Measurements from ENCODE around the gene SNX21.

Gene SNX21

DNA sequence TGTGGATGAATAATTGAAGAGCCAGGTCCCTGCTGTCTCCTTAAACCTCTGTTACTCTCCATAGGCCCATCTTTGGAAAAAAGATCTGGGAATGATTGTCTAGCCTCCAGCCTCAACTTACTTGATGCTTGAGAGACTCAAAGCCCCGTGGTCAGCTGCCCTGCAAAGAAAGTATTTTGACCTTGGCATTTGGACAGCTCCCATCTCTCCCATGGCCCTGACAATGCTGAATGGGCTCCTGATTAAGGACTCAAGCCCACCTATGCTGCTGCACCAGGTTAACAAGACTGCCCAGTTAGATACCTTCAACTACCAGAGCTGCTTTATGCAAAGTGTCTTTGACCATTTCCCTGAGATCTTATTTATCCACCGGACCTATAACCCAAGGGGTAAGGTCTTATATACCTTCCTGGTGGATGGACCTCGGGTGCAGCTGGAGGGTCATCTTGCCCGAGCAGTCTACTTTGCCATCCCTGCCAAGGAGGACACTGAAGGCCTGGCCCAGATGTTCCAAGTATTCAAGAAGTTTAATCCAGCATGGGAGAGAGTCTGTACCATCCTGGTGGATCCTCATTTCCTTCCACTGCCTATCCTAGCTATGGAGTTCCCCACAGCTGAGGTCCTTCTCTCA, 49.0 kb downstream of the SNX21 start:
- DNase-seq (ENCODE audit: low spot score): no peak

DNA sequence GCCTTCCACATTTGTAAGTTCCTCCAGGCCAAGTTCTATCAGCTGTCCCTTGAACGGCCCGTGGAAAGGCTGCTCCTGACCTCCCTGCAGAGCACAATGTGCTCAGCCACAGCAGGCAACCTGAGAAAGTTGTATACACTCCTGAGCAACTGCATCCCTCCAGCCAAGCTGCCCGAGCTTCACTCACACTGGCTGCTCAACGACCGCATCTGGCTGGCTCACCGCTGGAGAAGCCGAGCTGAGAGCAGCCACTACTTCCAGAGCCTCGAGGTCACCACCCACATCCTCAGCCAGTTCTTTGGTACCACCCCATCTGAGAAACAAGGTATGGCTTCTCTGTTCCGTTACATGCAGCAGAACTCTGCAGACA, 49.5 kb downstream of the SNX21 start:
- DNase-seq (ENCODE audit: low spot score): no peak

DNA sequence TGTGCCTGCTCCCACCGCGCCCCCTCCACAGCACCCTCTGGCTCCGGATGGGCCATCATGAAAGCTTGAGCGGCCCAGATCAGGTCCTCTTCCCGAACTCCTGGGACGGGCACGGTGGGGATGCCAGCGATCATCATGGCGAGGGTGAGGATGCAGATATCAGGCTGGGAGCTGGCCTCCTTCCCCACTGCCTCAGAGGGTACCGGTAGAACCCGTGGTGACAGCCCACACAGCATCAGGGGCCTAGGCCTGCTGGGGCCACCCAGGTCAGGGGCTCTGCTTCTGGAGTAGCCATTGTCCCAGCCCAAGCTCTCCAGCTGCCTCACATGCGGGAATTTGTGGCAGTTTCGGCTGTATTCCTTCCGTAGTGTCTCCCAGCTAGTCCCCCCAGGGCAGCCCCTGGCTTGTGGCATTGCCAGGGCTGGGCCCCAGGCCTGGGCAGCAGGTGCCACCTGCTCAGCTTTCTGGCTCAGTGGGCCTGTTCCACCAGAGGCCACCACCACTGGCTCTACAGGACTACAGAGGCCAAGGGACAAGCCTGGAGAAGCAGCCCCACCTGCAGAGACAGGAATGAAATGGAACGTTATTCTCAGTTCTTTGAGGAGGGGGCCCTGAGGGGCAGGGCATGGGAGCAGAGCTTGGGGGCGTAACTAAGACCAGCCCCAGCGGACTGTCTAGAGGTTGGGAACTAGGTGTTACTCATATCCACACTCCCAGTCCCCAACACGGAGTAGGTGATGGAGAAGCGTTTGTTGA, 53.2 kb downstream of the SNX21 start:
- DNase-seq (ENCODE audit: low spot score): no peak

DNA sequence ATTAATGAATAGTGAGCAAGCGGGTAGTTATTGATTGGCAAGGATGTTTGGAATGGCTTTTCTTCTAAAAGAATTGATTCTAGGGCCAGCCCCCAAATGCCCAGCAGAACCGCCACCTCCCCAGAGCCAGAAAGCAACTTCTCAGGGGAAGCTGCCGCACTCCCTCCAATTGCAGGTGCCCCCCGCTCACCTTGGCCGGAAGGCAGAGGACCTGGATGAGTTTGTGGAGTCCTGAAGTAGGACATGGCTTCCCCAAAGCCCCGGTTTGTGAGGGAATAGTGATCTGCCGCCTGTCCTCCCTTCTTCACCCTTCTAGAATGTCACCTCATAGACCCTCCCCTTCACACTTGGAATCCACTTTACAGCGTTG, 53.7 kb downstream of the SNX21 start, which contains the start of gene SPATA25:
TSS of gene SPATA25 (minus strand) at position 277 of the 370 bp plus-strand sequence. CDS start at position 245, 32 bp downstream.
- no peak for DNase-seq (ENCODE audit: low spot score)

DNA sequence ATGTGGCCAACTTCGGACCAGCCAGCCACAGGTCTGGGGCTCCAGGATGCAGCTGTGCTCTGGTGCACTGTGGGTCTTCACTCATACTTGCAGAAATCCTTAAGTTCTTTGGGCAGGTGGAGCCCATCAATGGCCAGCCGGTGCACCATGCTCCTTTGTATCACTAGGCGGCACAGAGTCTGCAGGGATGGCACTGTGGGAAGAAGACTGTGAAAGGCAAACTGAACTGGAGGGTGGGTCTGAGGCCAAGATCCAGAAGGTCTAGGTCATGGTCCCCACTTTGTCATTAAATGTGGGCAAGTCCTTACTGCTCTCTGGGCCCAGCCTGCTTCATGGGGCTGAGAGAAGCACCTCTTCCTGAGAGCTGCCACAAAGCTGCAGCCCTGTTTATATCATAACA, 55.1 kb downstream of the SNX21 start:
- DNase-seq (ENCODE audit: low spot score): no peak

DNA sequence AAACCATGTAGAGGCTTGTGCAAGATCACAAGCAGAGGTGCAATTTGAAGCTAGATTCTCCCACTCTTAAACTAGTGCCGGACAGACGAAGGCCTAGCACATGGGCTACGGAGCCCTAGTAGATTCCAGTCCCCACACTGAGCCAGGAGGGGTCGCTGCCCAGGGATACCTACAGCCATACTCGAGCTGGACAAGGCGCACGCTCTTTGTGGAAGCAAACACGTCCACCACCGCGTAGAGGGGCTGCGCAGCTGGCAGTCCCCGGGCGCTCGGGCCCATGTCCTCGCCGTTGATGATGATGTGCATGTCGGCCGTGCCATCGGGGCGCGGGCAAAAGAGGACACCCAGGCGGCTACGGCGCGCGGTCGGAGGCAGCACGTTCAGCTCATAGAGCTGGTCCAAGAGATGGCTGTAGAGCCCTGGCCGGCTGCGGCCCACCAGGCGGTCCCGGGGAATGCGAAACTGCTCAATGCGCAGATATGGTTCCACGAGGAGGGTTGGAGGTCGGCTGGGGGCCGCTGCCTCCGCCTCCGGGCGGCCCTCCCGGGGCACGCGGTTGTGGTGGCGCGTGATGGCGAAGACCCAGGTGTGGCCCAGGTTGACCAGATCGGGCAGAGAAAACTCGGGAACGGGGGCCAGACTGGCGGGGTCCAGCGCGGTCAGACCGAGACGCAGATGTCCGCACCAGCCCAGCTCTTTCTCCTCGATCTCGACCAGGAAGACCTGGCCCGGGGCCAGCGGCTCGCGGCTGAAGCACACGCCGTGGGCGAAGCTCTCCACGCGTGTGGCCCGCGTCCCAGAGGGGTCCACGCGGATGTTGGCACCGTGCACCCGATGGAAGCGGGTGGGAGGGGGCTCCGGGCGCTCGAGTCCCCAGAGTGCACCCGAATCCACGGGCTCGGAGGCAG, 56.7 kb downstream of the SNX21 start:
- DNase-seq (ENCODE audit: low spot score): peak; percentile 91

DNA sequence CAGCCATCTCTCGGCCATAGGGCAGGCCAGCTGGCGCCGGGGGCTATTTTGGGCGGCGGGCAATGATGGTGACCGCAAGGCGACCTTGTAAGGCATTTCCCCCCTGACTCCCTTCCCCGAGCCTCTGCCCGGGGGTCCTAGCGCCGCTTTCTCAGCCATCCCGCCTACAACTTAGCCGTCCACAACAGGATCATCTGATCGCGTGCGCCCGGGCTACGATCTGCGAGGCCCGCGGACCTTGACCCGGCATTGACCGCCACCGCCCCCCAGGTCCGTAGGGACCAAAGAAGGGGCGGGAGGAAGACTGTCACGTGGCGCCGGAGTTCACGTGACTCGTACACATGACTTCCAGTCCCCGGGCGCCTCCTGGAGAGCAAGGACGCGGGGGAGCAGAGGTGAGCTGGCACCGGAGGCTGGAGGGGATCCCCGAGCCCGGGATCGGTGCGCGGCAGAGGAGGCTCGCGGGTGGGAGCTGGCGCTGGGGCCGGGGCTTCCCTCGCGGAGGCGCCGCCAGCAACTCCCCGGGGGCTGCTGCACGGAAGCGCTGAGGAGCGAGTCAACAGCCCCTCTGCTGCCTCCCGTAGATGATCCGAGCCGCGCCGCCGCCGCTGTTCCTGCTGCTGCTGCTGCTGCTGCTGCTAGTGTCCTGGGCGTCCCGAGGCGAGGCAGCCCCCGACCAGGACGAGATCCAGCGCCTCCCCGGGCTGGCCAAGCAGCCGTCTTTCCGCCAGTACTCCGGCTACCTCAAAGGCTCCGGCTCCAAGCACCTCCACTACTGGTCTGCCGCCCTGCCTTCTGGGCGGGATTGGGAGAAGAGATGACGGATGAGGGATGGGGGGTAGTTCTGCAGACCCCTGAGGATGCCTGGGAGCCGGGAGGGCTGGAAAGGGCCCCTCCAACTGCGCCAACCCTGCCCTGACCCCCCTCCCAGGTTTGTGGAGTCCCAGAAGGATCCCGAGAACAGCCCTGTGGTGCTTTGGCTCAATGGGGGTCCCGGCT, 57.7 kb downstream of the SNX21 start, which contains the start of the genes CTSA and NEURL2:
TSS of gene CTSA (plus strand) at position 351 of the 999 bp plus-strand sequence. CDS start at position 585, 234 bp downstream.
TSS of gene NEURL2 (minus strand) at position 224 of the 999 bp plus-strand sequence. CDS start at position 7, 217 bp downstream.
- peak; percentile 98 for DNase-seq (ENCODE audit: low spot score)

DNA sequence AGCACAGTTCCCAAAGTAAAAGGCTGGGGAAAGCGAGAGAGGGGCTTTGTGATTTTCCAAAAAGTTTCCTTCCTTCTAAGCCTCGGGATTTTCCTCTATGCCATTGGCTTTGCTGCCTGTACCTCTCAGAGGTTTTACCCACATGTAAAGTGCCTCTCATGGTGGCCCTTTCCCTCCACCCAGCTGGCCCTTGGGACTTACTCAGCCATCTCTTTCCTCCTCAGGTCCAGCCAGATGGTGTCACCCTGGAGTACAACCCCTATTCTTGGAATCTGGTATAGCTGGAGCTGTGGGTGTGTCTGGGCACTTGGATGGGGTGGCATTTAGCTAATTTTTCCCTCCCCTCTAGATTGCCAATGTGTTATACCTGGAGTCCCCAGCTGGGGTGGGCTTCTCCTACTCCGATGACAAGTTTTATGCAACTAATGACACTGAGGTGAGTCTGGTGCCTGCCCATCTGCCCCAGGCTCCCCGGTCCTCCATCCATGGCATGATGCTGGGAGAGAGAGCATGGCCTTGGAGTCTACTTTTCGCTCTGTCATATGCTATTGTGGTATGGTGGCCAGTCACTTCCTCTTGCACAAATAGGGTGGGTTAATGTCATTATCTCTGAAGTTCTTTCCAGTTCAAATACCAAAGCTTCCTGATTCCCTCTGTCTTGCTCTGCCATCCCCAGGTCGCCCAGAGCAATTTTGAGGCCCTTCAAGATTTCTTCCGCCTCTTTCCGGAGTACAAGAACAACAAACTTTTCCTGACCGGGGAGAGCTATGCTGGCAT, 58.6 kb downstream of the SNX21 start:
- peak; percentile 84 for DNase-seq (ENCODE audit: low spot score)
